Activated T-cell treated with anti-CD3 and anti-CD28 coated beads, Interleukin-2, amount 50 U/mL, for 24 hours (primary cell): Measurements from ENCODE around the gene BTBD9.
"Not testable (repeated sequence)": the region's sequence is repeated elsewhere in the genome, so short reads cannot be mapped to it uniquely, and the experiment has no call there.

Experiments
- DNase-seq: peaks from one replicate; pipeline ENCODE4 v3.0.0-alpha.2; 2020
- H3K27ac Mint-ChIP-seq: 2 replicates; pipeline ENCODE4 v1.8.0; 2020; ENCODE audit warnings: mild to moderate bottlenecking, mixed read lengths
- H3K27me3 Mint-ChIP-seq: 2 replicates; pipeline ENCODE4 v1.8.0; 2020; ENCODE audit warnings: mixed read lengths
- H3K36me3 Mint-ChIP-seq: 2 replicates; pipeline ENCODE4 v1.8.0; 2020; ENCODE audit warnings: low read depth, mixed read lengths
- H3K4me1 Mint-ChIP-seq: 2 replicates; pipeline ENCODE4 v1.8.0; 2020; ENCODE audit warnings: low read depth, mixed read lengths
- H3K4me3 Mint-ChIP-seq: 2 replicates; pipeline ENCODE4 v1.8.0; 2020; ENCODE audit warnings: mild to moderate bottlenecking, moderate library complexity, mixed read lengths
- H3K9me3 Mint-ChIP-seq: 2 replicates; pipeline ENCODE4 v1.8.0; 2020; ENCODE audit warnings: mixed read lengths

BTBD9 gene

DNA sequence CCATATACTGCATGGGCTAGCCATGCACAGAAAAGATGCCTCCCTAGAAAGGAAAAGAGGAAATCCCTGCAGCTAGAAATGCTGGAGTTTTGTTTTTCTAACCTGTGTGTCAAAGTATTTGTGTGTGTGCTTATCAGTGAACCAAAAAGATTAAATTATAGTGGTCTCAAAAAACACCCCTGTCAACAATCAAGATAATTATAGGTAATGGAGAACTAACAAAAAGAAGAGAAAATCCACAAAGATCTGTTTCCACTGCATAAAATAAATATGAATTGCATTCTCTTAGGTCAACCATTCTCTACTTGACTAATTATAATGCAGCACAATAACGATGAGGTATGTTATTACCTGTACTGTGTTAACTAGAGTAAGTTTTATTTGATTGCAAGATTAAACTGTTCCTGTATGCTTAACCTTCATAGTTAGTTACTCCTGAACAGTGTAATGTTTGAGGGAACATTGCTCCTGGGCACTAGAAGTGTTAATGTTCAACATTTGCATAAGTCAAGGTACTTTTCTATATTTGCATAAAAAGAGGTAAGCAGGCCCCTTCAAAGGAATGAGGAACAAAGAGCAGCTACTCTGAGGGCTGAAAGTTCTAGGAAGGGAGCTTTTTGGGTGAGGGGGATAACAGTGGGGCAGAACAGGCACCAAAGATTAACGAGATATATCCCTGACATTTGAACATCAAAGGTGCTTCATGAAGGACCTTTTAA is 212.1 kb downstream of the BTBD9 start:
- Mint-ChIP-seq H3K4me1 (peaks cover 5% of the 10 kb centered on the region), H3K27ac (no peak overlapping the region), H3K9me3 (peaks cover 3% of the 10 kb centered on the region), H3K36me3 (peaks cover 3% of the 10 kb centered on the region), H3K4me3 (no peak overlapping the region), H3K27me3 (no peaks in the 10 kb centered on the region)
- DNase-seq, result no peak

DNA sequence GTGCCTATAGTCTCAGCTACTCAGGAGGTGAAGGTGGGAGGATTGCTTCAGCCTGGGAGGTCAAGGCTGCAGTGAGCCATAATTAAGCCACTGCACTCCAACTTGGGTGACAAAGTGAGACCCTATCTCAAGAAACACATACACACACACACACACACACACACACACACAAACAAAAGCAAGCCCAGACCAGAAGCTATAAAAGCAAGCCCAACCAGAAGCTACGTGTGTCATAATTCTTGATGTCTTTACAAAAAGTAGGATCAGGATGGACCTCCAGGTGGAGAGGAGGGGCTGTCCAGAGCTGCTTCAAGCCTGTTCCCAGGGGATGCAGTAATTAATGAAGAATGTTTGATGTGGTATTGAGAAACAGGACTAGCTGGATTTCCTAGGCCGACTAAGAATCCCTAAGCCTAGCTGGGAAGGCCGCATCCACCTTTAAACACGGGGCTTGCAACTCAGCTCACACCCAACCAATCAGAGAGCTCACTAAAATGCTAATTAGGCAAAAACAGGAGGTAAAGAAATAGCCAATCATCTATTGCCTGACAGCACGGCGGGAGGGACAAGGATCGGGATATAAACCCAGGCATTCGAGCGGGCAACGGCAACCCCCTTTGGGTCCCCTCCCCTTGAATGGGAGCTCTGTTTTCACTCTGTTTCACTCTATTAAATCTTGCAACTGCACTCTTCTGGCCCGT is 213.8 kb downstream of the BTBD9 start:
- not testable (repeated sequence) for H3K9me3 Mint-ChIP-seq, H3K27ac Mint-ChIP-seq, H3K4me1 Mint-ChIP-seq, H3K27me3 Mint-ChIP-seq, H3K36me3 Mint-ChIP-seq, DNase-seq, H3K4me3 Mint-ChIP-seq

- no peak for DNase-seq
- no peak overlapping the region for H3K27ac Mint-ChIP-seq
- H3K36me3 Mint-ChIP-seq, result no peaks in the 10 kb centered on the region
- no peaks in the 10 kb centered on the region for H3K27me3 Mint-ChIP-seq
- H3K9me3 Mint-ChIP-seq, result no peaks in the 10 kb centered on the region
- no peaks in the 10 kb centered on the region for H3K4me1 Mint-ChIP-seq
- H3K4me3 Mint-ChIP-seq, result no peak overlapping the region
Measured at GRCh38 chr6:38423746-38424145, 216.0 kb downstream of the BTBD9 start.

DNA sequence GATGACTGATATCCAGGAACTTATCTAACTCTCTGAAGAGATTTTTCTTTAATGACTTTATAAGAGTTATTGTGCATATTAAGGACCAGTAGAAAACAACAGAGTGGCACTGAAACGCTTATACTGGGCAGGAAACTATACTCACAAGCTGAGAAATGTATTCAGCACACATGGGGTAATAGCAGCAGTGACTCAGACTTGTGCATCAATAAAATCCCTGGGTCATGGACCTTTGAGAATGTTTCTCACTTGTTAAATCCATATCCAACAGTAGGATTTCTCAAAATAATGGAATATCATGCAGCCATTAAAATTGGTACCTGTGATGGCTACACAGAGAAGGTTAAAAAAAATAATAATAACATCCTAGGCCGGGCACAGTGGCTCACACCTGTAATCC is 219.5 kb downstream of the BTBD9 start:
- H3K4me3 Mint-ChIP-seq, result no peak overlapping the region
- no peak for DNase-seq
- H3K27me3 Mint-ChIP-seq, result no peaks in the 10 kb centered on the region
- no peaks in the 10 kb centered on the region for H3K36me3 Mint-ChIP-seq
- H3K27ac Mint-ChIP-seq, result no peak overlapping the region
- no peaks in the 10 kb centered on the region for H3K9me3 Mint-ChIP-seq
- H3K4me1 Mint-ChIP-seq, result no peaks in the 10 kb centered on the region

DNA sequence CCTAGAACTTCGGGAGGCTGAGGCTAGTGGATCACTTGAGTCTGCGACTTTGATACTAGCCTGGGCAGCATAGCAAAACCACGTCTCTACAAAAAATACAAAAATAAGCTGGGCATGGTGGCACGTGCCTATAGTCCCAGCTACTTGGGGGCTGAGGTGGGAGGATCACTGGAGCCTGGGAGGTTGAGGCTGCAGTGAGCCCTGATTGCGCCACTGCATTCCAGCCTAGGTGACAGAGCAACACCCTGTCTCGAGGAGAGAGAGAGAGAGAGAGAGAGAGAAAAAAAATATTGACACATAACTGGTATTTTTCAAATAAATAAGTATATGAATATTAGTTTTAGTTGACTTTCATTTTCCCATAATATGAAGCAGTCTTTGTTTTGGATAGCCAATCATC is 222.2 kb downstream of the BTBD9 start:
- H3K4me3 Mint-ChIP-seq, result no peak overlapping the region
- H3K9me3 Mint-ChIP-seq, result no peaks in the 10 kb centered on the region
- H3K27ac Mint-ChIP-seq, result no peak overlapping the region
- H3K27me3 Mint-ChIP-seq, result no peaks in the 10 kb centered on the region
- H3K36me3 Mint-ChIP-seq, result no peaks in the 10 kb centered on the region
- H3K4me1 Mint-ChIP-seq, result peaks cover 6% of the 10 kb centered on the region
- no peak for DNase-seq

DNA sequence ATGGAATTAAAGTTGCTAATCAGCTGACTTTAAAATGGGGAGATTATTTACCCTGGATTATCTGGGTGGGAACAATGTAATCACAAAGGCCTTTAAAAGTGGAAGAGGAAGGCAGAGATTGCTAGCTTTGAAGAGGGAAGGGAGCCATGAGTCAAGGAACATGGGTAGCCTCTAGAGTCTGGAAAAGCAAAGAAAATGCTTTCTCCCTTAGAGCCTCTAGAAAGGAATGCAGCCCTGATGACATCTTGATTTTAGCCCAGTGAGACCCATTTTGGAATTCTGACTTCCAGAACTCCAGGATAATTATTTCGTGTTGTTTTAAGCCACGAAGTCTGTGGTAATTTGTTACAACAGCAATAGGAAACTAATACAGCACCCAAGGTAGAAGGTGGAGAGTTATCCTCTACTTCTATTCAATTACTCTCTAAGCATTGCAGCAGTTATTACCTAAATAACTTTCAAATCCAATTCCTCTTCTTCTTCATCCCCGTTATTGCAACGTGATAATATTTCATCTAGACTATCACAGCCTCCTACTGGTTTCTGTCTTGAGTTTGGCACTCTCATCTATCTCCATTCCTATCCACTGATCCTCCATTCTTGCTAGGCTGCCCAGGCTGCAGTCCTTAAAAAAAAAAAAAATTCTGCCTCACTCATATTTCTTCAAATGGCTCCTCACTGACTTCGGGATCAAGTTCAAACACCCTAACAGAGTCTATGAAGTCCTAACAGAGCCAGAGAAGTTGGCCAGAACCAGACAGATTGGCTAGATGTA is 224.3 kb downstream of the BTBD9 start:
- no peaks in the 10 kb centered on the region for H3K9me3 Mint-ChIP-seq
- DNase-seq, result no peak
- H3K4me1 Mint-ChIP-seq, result peaks cover 6% of the 10 kb centered on the region
- H3K4me3 Mint-ChIP-seq, result no peak overlapping the region
- H3K27me3 Mint-ChIP-seq, result no peaks in the 10 kb centered on the region
- no peak overlapping the region for H3K27ac Mint-ChIP-seq
- H3K36me3 Mint-ChIP-seq, result no peaks in the 10 kb centered on the region

GRCh38 chr6:38413102-38413800 is 226.5 kb downstream of the BTBD9 start:
- Mint-ChIP-seq H3K4me1 (peaks cover 6% of the 10 kb centered on the region), H3K4me3 (no peak overlapping the region), H3K27ac (no peak overlapping the region), H3K27me3 (no peaks in the 10 kb centered on the region), H3K36me3 (no peaks in the 10 kb centered on the region), H3K9me3 (no peaks in the 10 kb centered on the region)
- DNase-seq, result no peak

GRCh38 chr6:38407192-38407591 is 232.5 kb downstream of the BTBD9 start:
- Mint-ChIP-seq H3K4me3 (no peak overlapping the region), H3K36me3 (no peaks in the 10 kb centered on the region), H3K27me3 (no peaks in the 10 kb centered on the region), H3K27ac (no peak overlapping the region), H3K4me1 (peaks cover 19% of the 10 kb centered on the region), H3K9me3 (no peaks in the 10 kb centered on the region)
- DNase-seq, result no peak

DNA sequence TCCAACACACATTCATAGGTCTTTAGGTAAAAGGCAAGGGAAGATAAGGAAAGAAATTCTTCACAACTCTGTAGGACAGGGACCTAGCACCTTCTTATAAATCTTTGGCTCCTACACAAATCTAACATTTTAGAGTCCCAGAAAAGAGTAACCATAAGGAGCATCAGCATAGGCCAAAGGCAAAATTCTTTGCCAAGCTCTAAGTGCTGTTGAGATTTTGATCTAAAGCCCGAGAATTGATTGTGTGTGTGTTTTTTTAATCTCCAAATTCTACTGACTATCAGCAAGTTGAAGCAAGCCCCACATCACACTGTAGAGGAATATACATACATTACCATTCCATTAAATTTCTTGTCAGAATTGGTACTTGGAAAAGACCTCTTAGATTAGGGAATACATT is 233.6 kb downstream of the BTBD9 start:
- no peak for DNase-seq
- H3K4me1 Mint-ChIP-seq, result peaks cover 19% of the 10 kb centered on the region
- H3K9me3 Mint-ChIP-seq, result no peaks in the 10 kb centered on the region
- no peaks in the 10 kb centered on the region for H3K27me3 Mint-ChIP-seq
- H3K36me3 Mint-ChIP-seq, result no peaks in the 10 kb centered on the region
- H3K4me3 Mint-ChIP-seq, result no peak overlapping the region
- H3K27ac Mint-ChIP-seq, result no peak overlapping the region

GRCh38 chr6:38404900-38405556 is 234.7 kb downstream of the BTBD9 start:
- Mint-ChIP-seq H3K4me3 (no peak overlapping the region), H3K27me3 (no peaks in the 10 kb centered on the region), H3K9me3 (no peaks in the 10 kb centered on the region), H3K4me1 (peaks cover 19% of the 10 kb centered on the region), H3K27ac (peak overlapping the region; percentile 22), H3K36me3 (no peaks in the 10 kb centered on the region)
- DNase-seq, result no peak

GRCh38 chr6:38404355-38404754 is 235.4 kb downstream of the BTBD9 start:
- DNase-seq, result no peak
- peaks cover 19% of the 10 kb centered on the region for H3K4me1 Mint-ChIP-seq
- H3K27ac Mint-ChIP-seq, result peak overlapping the region; percentile 22
- H3K36me3 Mint-ChIP-seq, result no peaks in the 10 kb centered on the region
- H3K4me3 Mint-ChIP-seq, result no peak overlapping the region
- H3K9me3 Mint-ChIP-seq, result no peaks in the 10 kb centered on the region
- no peaks in the 10 kb centered on the region for H3K27me3 Mint-ChIP-seq

DNA sequence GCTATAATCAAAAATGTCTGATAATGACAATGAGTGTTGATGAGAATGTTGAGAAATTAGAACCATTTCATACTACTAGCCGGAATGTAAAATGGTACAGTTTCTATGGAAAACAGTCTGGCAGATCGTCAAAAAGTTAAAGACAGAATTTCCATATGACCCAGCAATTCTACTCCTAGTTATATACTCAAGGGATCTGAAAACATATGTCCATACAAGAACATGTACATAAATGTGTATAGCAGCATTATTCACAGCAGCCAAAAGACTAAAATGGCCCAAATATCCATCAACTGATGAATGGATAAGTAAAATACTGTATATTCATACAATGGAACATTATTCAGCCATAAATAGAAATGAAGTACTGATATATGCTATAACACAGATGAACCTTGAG is 236.2 kb downstream of the BTBD9 start:
- Mint-ChIP-seq H3K27me3 (no peaks in the 10 kb centered on the region), H3K36me3 (no peaks in the 10 kb centered on the region), H3K4me1 (peaks cover 19% of the 10 kb centered on the region), H3K27ac (no peak overlapping the region), H3K9me3 (no peaks in the 10 kb centered on the region), H3K4me3 (no peak overlapping the region)
- no peak for DNase-seq

DNA sequence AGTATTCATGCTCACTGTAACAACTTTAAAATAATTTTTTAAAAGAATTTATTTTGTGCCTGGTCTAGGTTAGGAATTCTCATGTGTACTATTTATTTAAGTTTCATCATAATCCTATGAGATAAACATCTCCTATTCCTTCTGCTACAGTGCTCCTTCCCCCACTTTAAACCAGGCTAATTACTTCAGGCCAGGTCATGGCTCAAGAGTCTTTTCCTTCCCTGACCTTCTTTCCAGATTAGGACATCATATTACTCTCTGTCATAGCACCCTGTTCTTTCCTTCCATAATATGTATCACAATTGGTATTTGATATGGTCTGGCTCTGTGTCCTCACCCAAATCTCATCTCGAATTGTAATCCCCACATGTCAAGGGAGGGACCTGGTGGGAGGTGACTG is 239.0 kb downstream of the BTBD9 start:
- no peak for DNase-seq
- H3K27ac Mint-ChIP-seq, result no peak overlapping the region
- no peaks in the 10 kb centered on the region for H3K36me3 Mint-ChIP-seq
- H3K27me3 Mint-ChIP-seq, result no peaks in the 10 kb centered on the region
- no peaks in the 10 kb centered on the region for H3K9me3 Mint-ChIP-seq
- no peak overlapping the region for H3K4me3 Mint-ChIP-seq
- H3K4me1 Mint-ChIP-seq, result peaks cover 15% of the 10 kb centered on the region

GRCh38 chr6:38400101-38400500 is 239.6 kb downstream of the BTBD9 start:
- H3K9me3 Mint-ChIP-seq, result no peaks in the 10 kb centered on the region
- no peak overlapping the region for H3K4me3 Mint-ChIP-seq
- no peak for DNase-seq
- H3K4me1 Mint-ChIP-seq, result peaks cover 12% of the 10 kb centered on the region
- H3K36me3 Mint-ChIP-seq, result no peaks in the 10 kb centered on the region
- no peaks in the 10 kb centered on the region for H3K27me3 Mint-ChIP-seq
- no peak overlapping the region for H3K27ac Mint-ChIP-seq
